Activated CD4-positive, alpha-beta memory T cell treated with anti-CD3 and anti-CD28 coated beads for 36 hours (primary cell): Measurements from ENCODE around the gene MAIP1. TPM values are rescaled to one million over a fixed set of nuclear protein-coding genes. Genes with fewer than 3 reads are reported as not detected.
"Not testable (repeated sequence)": the region's sequence is repeated elsewhere in the genome, so short reads cannot be mapped to it uniquely, and the experiment has no call there.

Experiments
- CTCF ChIA-PET: fragments of 350-600 bp; sonication (Branson Sonifier 250); formaldehyde crosslinking; loops from one replicate; lab custom pipeline; 2021; ENCODE audit warnings: antibody characterized with exemption, inconsistent platforms; lab: Charles Lee
- POLR2A ChIA-PET: fragments of 350-600 bp; sonication (Branson Sonifier 250); formaldehyde crosslinking; loops from one replicate; lab custom pipeline; 2021; ENCODE audit warnings: antibody characterized with exemption; lab: Charles Lee
- DNase-seq: peaks from one replicate; pipeline ENCODE4 v3.0.0-alpha.2; 2020
- H3K27ac Mint-ChIP-seq: one replicate; pipeline ENCODE4 v1.8.0; 2021; ENCODE audit warnings: mixed read lengths
- H3K27me3 Mint-ChIP-seq: one replicate; pipeline ENCODE4 v1.8.0; 2021; ENCODE audit warnings: mixed read lengths
- H3K36me3 Mint-ChIP-seq: one replicate; pipeline ENCODE4 v1.8.0; 2021; ENCODE audit warnings: mixed read lengths
- H3K4me1 Mint-ChIP-seq: one replicate; pipeline ENCODE4 v1.8.0; 2021; ENCODE audit warnings: low read depth, mixed read lengths
- H3K4me3 Mint-ChIP-seq: one replicate; pipeline ENCODE4 v1.8.0; 2021; ENCODE audit warnings: mild to moderate bottlenecking, mixed read lengths
- H3K9me3 Mint-ChIP-seq: one replicate; pipeline ENCODE4 v1.8.0; 2021; ENCODE audit warnings: mixed read lengths
- intact Hi-C: fragments of 100-400 bp; cut with micrococcal nuclease; formaldehyde crosslinking; loops from one replicate; pipeline ENCODE4 v1.15.1; 2023
- total RNA-seq, 2 experiments: library from RNA; stranded (reverse); gene quantifications; one replicate each; pipeline ENCODE4 v1.2.3, GENCODE V29; 2021

Gene MAIP1
- total RNA-seq: 10 to 100 TPM; 26.0 to 29.3 TPM

GRCh38 chr2:199955339-199956061 is at the start of gene MAIP1, which contains the start of gene TYW5:
TSS of gene MAIP1 (plus strand) at chr2:199955582. CDS start at chr2:199955799, 217 bp downstream.
TSS of gene TYW5 (minus strand) at chr2:199955491. CDS start at chr2:199955470, 21 bp downstream.
- ChIA-PET CTCF (interaction anchor here (1.3 kb wide), 1 partner anchor 18 kb away, joined by 4 read pairs; no protein-coding TSS in a partner anchor), POLR2A (no interaction called here)
- Mint-ChIP-seq H3K4me3 (peak within 1 kb of the TSS; percentile 99), H3K9me3 (no peaks in the 10 kb centered on the region), H3K36me3 (peaks cover 12% of the 10 kb centered on the region), H3K27me3 (no peaks in the 10 kb centered on the region), H3K27ac (peak within 1 kb of the TSS; percentile 92), H3K4me1 (peaks cover 53% of the 10 kb centered on the region)
- intact Hi-C loops: loop anchor here (1.0 kb wide), 2 partner anchors 23 to 44 kb away; partner anchors contain the start of gene C2orf69
- peak; percentile 84 for DNase-seq

- peaks cover 3% of the 10 kb centered on the region for H3K27me3 Mint-ChIP-seq
- H3K9me3 Mint-ChIP-seq: no peaks in the 10 kb centered on the region
- H3K27ac Mint-ChIP-seq: no peak overlapping the region
- intact Hi-C loops: no loop called here
- peaks cover 8% of the 10 kb centered on the region for H3K4me1 Mint-ChIP-seq
- DNase-seq: no peak
- no peak overlapping the region for H3K4me3 Mint-ChIP-seq
- ChIA-PET CTCF (no interaction called here), POLR2A (no interaction called here)
- peaks cover 2% of the 10 kb centered on the region for H3K36me3 Mint-ChIP-seq
These were observed 48.2 kb upstream of the MAIP1 start for GRCh38 chr2:199907008-199907714.

- Mint-ChIP-seq H3K4me1 (peaks cover 30% of the 10 kb centered on the region), H3K9me3 (no peaks in the 10 kb centered on the region), H3K36me3 (peaks cover 11% of the 10 kb centered on the region), H3K27me3 (no peaks in the 10 kb centered on the region), H3K27ac (peak overlapping the region; percentile 77), H3K4me3 (peak overlapping the region; percentile 88)
- intact Hi-C loops: loop anchor here (1.0 to 2.0 kb wide), 4 partner anchors 18 to 1540 kb away; partner anchors contain the start of genes FTCDNL1, MAIP1, STRADB and TRAK2
- CTCF ChIA-PET: interaction anchor here (0.7 kb wide), 1 partner anchor 41 kb away, joined by 3 read pairs; no protein-coding TSS in a partner anchor
- POLR2A ChIA-PET: interaction anchor here (0.8 kb wide), 1 partner anchor 60 kb away, joined by 3 read pairs; no protein-coding TSS in a partner anchor
- DNase-seq: no peak
These were observed 44.9 kb upstream of the MAIP1 start for GRCh38 chr2:199910338-199911051.

GRCh38 chr2:199911052-199911876 is 44.1 kb upstream of the MAIP1 start, which contains the start of gene C2orf69:
TSS of gene C2orf69 (plus strand) at chr2:199911293. CDS start at chr2:199911439, 146 bp downstream.
- DNase-seq: peak; percentile 97
- peak within 1 kb of the TSS; percentile 77 for H3K27ac Mint-ChIP-seq
- ChIA-PET POLR2A (interaction anchor here (0.8 kb wide), 1 partner anchor 61 kb away, joined by 3 read pairs; no protein-coding TSS in a partner anchor), CTCF (interaction anchor here (0.7 kb wide), 1 partner anchor 40 kb away, joined by 3 read pairs; no protein-coding TSS in a partner anchor)
- no peaks in the 10 kb centered on the region for H3K27me3 Mint-ChIP-seq
- peaks cover 2% of the 10 kb centered on the region for H3K9me3 Mint-ChIP-seq
- intact Hi-C loops: loop anchor here (1.0 to 2.0 kb wide), 4 partner anchors 18 to 1540 kb away; partner anchors contain the start of genes FTCDNL1, MAIP1, STRADB and TRAK2
- H3K4me3 Mint-ChIP-seq: peak within 1 kb of the TSS; percentile 88
- H3K36me3 Mint-ChIP-seq: peaks cover 17% of the 10 kb centered on the region
- H3K4me1 Mint-ChIP-seq: peaks cover 30% of the 10 kb centered on the region

- POLR2A ChIA-PET: no interaction called here
- DNase-seq: no peak
- CTCF ChIA-PET: no interaction called here
These were observed 43.6 kb upstream of the MAIP1 start for GRCh38 chr2:199911877-199912161.

GRCh38 chr2:199912553-199913114 is 42.7 kb upstream of the MAIP1 start:
- intact Hi-C loops, H3K27me3 Mint-ChIP-seq, H3K27ac Mint-ChIP-seq, CTCF ChIA-PET: not testable (repeated sequence)
- H3K36me3 Mint-ChIP-seq: peaks cover 31% of the 10 kb centered on the region
- peak; percentile 18 for DNase-seq
- H3K9me3 Mint-ChIP-seq: peaks cover 14% of the 10 kb centered on the region
- H3K4me1 Mint-ChIP-seq: peaks cover 30% of the 10 kb centered on the region
- peak overlapping the region; percentile 88 for H3K4me3 Mint-ChIP-seq
- POLR2A ChIA-PET: interaction anchor here (0.6 kb wide), 1 partner anchor 9 kb away, joined by 3 read pairs; no protein-coding TSS in a partner anchor

More at GRCh38 chr2:199911877-199912161, 43.6 kb upstream of the MAIP1 start:
- Mint-ChIP-seq H3K36me3 (peaks cover 22% of the 10 kb centered on the region), H3K4me1 (peaks cover 30% of the 10 kb centered on the region), H3K27ac (peak overlapping the region; percentile 77), H3K4me3 (peak overlapping the region; percentile 88), H3K27me3 (no peaks in the 10 kb centered on the region), H3K9me3 (peaks cover 7% of the 10 kb centered on the region)
- intact Hi-C loops: loop anchor here (1.0 to 2.0 kb wide), 4 partner anchors 17 to 1539 kb away; partner anchors contain the start of genes FTCDNL1, MAIP1, STRADB and TRAK2

GRCh38 chr2:199914372-199914958 is 40.9 kb upstream of the MAIP1 start:
- no peak for DNase-seq
- ChIA-PET CTCF (no interaction called here), POLR2A (no interaction called here)
- intact Hi-C loops: no loop called here
- Mint-ChIP-seq H3K4me3 (peak overlapping the region; percentile 14), H3K36me3 (peaks cover 42% of the 10 kb centered on the region), H3K9me3 (peaks cover 15% of the 10 kb centered on the region), H3K4me1 (peaks cover 30% of the 10 kb centered on the region), H3K27ac (peak overlapping the region; percentile 14), H3K27me3 (no peaks in the 10 kb centered on the region)

- peaks cover 15% of the 10 kb centered on the region for H3K9me3 Mint-ChIP-seq
- ChIA-PET POLR2A (no interaction called here), CTCF (no interaction called here)
- peaks cover 41% of the 10 kb centered on the region for H3K36me3 Mint-ChIP-seq
- no peak overlapping the region for H3K4me3 Mint-ChIP-seq
- no peak for DNase-seq
- intact Hi-C loops: no loop called here
- H3K4me1 Mint-ChIP-seq: peaks cover 21% of the 10 kb centered on the region
- H3K27ac Mint-ChIP-seq: no peak overlapping the region
- H3K27me3 Mint-ChIP-seq: no peaks in the 10 kb centered on the region
These were observed 38.4 kb upstream of the MAIP1 start for GRCh38 chr2:199916980-199917379.

GRCh38 chr2:199922856-199923255 is 32.5 kb upstream of the MAIP1 start:
- no peaks in the 10 kb centered on the region for H3K9me3 Mint-ChIP-seq
- ChIA-PET POLR2A (no interaction called here), CTCF (interaction anchor here (0.6 kb wide), 1 partner anchor 1471 kb away, joined by 3 read pairs; no protein-coding TSS in a partner anchor)
- DNase-seq: no peak
- H3K4me1 Mint-ChIP-seq: peaks cover 12% of the 10 kb centered on the region
- H3K27me3 Mint-ChIP-seq: no peaks in the 10 kb centered on the region
- no peak overlapping the region for H3K4me3 Mint-ChIP-seq
- intact Hi-C loops: no loop called here
- peaks cover 20% of the 10 kb centered on the region for H3K36me3 Mint-ChIP-seq
- H3K27ac Mint-ChIP-seq: no peak overlapping the region

GRCh38 chr2:199923924-199924323 is 31.5 kb upstream of the MAIP1 start:
- Mint-ChIP-seq H3K4me1 (peaks cover 12% of the 10 kb centered on the region), H3K9me3 (no peaks in the 10 kb centered on the region), H3K27ac (no peak overlapping the region), H3K27me3 (no peaks in the 10 kb centered on the region), H3K36me3 (peaks cover 18% of the 10 kb centered on the region), H3K4me3 (no peak overlapping the region)
- intact Hi-C loops: no loop called here
- no peak for DNase-seq
- ChIA-PET POLR2A (no interaction called here), CTCF (no interaction called here)
